Activated CD4-positive, alpha-beta T cell treated with anti-CD3 and anti-CD28 coated beads for 24 hours (primary cell): ENCODE data around the gene PSMD9.
"Not testable (repeated sequence)": the region's sequence is repeated elsewhere in the genome, so short reads cannot be mapped to it uniquely, and the experiment has no call there.

Experiments used
- DNase-seq, 2 donors: peaks; one replicate each; pipeline ENCODE4 v3.0.0-alpha.2; 2020; ENCODE audit warnings: low read depth in 2 of 2

The PSMD9 gene

DNA sequence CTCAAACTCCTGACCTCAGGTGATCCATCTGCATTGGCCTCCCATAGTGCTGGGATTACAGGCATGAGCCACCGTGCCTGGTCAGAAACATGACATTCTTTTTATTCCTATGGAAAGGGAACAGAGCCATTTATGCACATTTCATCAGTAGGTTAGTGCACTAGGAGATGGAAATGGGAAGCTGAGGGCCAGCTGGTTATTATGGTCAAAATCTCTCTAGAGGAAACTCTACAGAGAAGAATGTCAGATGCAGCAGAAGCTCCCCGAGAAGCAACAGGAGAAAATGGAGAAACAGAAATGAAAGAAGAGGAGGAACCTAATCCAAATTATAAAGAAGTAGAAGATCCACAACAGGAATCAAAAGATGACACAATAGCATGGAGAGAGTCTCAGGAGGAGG is 32.5 kb downstream of the PSMD9 start:
- no peak for DNase-seq

DNA sequence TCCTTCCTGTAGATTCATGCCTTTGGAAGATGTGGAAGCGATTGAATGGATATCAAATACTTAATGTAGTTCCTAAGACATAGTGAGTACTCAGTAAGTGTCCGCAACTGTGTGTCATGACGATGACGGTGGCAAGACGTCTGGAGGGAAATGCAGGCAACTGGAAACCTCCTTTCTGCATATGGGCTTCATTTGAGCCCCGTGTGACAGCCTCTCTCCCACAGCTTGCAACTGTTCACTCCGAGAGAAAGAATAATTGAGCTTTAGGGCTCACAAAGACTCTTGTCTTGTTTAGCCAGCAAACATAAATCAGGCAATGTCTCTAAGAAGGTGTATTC is 36.7 kb downstream of the PSMD9 start:
- no peak for DNase-seq

DNA sequence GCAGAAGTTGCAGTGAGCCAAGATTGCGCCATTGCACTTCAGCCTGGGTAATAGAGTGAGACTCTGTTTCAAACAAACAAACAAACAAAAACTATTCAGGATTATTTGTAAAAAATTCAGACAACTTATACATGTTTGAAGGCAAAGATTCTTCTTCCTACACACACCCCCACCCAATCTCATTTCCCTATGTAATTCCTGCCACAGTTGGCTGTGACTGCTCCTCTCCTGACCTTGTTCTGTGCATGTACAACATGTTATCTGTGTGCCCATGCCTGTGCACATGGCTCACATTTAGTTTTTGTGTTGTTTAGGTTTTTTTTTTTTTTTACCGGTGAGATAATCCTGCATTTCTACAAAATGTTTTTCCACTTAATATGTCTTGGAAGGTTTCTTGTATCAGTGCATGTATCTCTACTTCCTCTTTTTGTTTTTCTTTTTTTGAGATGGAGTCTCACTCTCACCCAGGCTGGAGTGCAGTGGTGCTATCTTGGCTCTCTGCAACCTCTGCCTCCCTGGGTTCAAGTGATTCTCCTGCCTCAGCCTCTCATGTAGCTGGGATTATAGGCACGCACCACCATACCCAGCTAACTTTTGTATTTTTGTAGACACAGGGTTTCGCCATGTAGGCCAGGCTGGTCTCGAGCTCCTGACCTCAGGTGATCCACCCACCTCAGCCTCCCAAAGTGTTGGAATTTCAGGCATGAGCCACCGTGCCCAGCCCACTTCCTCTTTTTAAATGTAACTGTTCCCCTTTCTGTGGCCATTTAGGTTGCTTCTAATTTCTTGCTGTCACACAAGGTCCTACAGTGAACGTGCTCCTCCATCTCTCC is 38.5 kb downstream of the PSMD9 start:
- DNase-seq: no peak

DNA sequence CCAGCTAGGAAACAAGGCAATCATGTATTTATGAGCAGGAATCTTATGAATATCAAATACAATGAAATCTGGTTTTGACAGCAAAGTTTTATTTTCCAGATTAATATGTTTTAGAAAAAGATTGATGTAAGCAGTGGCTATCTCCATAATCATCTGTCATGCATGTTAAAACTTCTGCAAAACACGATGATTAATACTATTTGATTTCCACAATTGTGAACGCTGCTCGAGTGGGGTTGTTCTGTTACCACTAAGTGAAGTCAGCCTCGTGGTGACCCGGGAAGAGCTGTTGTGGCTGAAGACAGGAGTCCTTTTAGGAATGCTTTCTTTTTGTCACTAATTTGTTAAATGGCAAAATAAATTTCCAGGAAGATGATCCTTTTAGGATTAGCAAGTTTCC is 39.2 kb downstream of the PSMD9 start:
- no peak for DNase-seq

DNA sequence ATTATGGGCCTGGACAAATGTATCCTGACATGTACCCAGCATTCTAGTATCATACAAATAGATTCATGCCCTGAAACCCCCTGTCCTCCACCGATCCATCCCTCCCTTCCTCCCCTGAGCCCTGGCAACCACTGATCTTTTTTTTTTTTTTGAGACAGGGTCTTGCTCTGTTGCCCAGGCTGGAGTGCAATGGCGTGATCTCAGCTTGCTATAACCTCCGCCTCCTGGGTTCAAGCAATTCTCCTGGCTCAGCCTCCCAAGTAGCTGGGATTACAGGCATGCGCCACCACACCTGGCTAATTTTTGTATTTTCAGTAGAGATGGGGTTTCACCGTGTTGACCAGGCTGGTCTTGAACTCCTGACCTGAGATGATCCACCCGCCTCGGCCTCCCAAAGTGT is 41.0 kb downstream of the PSMD9 start:
- not testable (repeated sequence) for DNase-seq

DNA sequence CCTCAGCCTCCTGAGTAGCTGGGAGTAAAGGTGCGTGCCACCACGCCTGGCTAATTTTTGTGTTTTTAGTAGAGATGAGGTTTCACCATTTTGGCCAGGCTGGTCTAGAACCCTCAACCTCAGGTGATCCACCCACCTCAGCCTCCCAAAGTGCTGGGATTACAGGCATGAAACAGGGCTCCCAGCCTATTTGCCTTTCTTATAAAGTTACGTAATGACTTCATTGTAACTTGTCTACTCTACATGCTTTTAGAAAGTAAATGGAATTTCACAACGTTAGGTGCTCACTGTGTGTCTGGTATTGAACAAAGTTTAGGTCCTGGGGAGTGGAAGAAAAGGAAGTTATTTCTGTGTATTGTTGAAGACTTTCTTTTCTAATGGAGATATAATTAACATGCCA is 42.3 kb downstream of the PSMD9 start:
- DNase-seq: no peak

DNA sequence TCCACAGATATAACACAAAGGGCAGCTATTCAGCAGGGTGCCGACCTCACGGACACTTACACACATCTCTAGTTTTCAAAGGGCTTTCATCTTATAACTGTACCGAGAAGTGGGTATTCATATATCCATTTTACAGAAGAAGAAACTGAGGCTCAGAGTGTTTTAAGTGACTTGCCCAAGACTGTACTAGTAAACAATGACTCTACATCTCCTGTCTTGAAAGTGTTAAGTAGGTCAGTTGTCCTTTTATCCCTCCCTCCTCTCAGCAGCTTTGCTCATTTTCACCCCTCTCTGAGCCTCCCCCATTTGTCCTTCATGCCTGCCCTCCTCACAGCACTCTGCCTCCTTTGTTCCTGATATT is 43.6 kb downstream of the PSMD9 start:
- no peak for DNase-seq

DNA sequence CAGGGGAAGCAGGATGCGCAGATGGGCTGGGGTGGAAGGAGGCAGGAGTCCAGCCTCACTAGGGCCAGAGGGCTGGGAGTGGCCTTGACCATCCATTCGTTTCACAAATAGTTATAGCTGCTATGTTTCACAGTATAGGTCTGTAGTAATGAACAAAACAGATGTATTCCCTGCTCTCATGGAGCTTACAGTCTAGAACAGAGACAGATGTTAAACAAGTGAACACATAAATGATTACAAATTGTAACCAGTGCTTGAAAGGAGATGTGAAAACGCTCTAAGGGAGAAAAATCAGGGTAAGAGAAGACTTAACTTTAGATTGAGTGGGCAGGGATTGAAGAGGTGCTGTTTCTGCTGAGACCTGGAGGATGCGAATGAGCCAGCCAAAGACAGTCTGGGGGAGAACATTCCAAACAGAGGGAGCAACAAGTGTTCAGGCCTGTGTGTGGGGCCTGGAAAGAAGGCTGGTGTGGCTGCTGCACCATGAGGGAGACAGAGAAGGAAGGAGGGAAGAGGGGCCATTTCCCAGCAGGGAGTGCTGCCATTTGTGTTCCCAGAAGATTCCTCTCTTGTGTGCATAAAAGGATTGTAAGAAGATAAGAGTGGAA is 44.4 kb downstream of the PSMD9 start:
- DNase-seq: no peak

DNA sequence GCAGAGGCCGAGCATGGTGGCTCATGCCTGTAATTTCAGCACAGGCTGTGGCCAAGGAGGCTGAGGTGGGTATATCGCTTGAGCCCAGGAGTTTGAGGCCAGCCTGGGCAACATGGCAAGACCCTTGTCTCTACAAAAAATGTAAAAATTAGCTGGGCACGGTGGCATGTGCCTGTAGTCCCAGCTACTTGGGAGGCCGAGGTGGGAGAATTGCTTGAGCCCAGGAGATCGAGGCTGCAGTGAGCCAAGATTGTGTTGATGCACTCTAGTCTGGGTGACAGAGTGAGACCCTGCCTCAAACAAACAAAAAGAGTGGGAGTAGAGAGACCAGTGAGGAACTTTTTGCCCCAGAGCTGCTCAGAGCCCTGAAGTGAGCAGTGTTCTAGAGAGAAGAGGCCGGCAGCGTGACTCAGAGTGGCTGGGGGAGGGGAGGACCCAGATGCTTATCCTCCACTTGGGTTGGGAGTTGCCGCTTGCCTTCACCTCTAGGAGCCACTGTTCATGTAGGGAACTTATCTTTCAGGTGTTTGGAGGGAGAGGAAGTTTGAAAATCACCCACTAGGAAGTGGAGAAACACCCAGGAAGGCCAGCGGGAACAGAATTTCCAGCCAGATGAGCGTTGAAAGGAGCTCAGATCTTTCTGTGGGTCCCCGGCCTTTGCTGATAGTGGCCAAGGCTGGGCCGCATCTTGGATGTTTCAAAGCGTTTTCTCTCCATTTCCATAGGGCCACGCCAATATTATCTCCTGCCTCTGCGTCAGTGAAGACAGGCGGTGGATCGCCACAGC is 45.1 kb downstream of the PSMD9 start:
- DNase-seq: no peak

DNA sequence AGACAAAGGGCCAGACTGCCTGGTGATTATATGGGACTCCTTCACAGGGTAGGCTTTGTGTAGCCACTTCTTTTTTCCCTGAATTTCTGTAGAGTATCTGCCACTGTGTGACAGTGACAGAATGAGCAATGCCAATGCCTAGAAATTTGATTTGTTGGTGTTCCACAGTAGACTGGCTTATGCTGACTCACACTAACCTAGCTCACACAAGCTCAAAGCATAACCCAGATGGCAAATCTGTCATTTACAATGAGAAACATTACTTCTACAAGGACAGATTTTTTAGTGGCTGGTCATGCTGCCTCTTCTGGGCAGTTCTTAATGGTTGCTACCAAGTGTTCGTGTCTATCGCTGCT is 45.7 kb downstream of the PSMD9 start:
- DNase-seq: no peak

DNA sequence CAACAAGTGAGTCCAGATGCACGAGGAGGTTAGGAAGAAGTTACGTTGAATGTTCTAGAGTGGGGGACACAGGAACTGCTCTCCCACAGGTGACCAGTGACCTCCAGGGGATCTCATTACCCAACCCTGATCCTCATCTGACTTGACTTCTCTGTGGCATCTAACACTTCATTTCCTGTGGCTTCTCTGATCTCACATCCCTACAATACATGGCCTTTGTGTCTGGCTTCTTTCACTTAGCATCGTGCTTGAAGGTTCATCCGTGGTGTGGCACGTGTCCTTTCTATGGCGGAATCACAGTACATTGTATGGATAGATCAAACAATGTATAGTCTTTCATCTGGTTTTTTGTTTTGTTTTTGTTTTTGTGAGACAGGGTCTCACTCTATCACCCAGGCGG is 49.1 kb downstream of the PSMD9 start:
- no peak for DNase-seq

DNA sequence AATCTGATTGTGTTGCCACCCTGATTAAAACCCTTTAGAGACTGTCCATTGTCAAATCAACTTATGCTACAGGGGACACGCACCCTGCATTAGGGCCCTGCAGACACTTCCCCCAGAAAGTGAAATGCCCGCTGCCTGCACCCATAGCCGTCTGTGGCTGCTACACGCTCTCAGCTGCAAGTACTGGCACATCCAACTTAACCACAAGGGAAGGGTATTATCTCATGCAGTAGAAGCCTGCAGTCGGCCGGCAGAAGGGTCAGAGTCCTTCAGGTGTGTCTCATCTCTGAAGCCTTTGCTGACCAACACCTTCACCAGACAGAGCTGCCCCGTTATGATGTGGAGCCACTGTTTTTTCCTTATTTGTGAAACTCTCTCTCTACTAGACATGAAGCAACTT is 50.6 kb downstream of the PSMD9 start:
- DNase-seq: no peak

DNA sequence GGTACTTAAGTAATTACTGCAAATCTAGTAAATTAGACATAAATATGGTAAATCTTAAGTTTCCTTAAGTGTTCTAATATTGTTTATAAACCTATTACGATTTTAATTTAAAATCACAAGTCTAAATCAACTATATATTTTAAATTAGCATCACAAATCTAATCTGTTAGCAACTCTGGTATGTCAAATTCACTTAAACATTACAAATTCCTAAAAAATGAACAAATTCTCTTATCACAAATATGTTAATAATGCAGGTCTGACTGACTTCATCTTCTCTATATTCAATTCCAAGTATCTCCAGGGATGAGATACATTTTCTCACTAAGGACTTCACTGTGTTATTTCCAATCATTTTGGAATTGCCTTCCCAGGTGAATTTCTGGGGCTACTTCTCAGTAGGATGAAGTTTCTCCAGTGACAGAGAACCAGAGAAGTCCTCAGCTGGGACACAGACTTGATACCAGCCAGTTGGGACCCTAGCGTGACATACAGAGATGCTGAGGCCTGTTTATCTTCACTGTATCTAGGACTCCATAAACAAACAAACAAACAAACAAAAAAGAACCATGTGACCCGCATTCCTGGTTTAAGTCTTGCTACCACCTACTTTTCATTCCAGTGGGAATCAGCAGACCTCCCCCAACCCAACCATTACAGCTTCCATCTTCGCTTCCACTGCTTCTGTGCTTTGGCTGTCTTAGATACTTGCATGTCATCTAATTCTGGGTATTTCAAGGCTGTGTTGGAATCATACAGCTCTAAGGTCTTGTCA is 51.6 kb downstream of the PSMD9 start:
- DNase-seq: no peak

DNA sequence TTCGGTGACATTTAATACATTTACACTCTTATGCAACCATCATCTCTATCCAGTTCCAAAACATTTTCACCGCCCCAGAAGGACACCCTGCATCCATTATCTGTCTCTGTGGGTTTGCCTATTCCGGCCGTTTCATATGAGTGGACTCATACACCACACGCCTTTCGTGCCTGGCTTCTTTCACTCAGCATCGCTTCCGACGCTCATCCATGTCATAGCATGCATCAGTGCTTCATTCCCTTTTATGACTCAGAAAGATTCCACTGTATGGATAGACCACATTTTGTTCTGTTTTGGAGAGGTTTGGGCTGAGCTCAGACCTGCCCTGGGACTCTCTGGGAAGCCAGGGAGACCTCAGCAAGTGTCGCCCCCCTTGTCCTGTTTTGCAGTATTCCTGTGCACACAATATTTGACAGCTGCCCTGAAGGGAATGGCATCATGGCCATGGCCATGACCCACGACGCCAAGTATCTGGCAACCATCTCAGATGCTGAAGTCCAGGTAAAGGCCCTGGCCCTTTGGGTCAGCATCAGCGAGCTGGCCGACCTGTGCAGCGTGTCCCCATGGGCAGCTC is 53.6 kb downstream of the PSMD9 start:
- no peak for DNase-seq

DNA sequence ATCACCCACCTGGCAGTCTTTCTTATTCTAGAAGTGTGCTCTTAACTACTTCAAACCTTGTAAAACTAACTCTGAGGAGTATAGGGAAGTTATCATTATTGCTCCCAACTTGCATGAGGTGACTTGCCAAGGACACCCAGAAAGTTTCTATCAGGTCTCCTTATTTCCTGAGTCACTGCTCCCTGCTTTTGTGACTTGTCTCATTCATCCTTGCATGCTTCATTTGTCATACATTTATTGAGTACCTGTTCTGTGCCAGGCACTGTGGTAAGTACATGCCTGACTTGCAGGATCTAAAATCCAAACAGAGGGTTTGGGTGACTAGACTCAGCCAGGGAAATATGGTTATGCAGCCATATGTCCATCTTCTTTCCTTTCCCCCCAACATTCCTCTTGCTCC is 55.3 kb downstream of the PSMD9 start:
- DNase-seq: no peak

DNA sequence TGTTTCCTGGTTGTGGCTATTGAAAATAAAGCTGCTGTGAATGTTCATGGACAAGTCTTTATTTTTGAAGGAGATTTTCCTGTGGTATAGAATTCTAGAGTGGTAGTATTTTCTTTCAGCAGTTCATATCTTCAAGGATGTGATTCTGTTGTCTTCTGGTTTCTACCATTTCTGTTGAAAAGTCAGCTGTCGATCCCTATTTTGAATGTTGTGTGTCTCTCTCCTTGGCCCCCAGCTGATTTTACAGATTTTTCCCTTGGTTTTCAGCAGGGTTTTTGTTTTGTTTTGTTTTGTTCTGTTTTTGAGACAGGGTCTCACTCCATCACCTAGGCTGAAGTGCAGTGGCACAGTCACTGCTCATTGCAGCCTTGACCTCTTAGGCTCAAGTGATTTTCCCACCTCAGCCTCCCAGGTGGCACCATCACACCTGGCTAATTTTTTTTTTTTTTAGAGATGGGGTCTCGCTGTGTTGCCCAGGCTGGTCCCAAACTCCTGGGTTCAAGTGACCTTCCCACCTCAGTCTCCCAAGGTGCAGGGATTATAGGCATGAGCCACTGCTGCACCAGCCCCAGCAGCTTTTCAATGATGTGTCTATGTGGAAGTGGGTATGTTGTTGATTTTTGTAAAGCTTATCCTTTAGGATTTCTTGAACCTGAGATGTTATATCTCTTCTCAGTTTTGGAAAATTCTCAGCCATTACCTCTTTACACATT is 57.9 kb downstream of the PSMD9 start:
- no peak for DNase-seq

DNA sequence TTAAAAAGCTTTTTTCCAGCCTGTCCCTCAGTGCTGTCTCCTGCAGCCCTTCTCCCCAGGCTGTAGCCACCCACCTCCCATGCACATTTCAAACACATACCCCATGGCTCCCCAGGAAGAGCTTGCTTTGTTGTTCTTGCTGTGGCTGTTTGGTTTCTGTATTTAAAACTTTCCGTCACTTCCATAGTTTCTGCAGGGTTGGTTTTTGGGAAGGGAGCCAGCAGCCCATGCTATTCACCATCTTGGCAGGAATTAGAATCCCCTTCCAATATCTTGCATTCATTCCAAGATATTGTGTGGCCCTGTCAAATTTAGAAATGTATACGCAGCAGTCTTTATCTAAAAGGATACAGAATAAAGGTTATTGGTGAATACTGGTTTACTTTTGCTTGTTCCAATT is 59.4 kb downstream of the PSMD9 start:
- DNase-seq: no peak

DNA sequence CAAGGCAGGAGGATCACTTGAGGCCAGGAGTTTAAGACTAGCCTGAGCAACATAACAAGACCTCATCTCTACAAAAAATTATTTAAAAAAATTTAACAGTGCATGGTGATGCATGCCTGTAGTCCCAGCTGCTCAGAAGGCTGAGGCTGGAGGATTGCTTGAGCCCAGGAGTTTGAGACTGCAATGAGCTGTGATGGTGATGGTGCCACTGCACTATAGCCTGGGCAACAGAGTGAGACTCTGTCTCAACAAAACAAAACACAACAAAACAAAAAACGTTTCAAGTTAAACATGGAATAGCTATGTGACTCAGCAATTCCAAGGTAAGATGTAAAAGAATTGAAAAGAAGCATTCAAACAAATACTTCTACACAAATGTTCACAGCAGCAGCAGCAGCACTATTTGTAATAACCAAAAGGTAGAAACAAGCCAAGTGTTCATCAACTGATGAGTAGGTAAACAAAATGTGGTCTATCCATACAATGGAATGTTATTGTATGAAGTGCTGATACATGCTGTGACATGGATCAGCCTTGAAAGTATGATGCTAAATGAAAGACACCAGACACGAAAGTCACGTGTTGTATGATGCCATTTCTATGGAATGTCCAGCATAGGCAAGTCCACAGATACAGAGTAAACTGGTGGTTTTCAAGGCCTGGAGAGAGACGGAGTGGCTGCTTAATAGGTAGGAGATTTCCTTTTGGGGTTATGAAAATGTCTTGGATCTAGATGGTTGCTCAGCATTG is 61.2 kb downstream of the PSMD9 start:
- DNase-seq: no peak

DNA sequence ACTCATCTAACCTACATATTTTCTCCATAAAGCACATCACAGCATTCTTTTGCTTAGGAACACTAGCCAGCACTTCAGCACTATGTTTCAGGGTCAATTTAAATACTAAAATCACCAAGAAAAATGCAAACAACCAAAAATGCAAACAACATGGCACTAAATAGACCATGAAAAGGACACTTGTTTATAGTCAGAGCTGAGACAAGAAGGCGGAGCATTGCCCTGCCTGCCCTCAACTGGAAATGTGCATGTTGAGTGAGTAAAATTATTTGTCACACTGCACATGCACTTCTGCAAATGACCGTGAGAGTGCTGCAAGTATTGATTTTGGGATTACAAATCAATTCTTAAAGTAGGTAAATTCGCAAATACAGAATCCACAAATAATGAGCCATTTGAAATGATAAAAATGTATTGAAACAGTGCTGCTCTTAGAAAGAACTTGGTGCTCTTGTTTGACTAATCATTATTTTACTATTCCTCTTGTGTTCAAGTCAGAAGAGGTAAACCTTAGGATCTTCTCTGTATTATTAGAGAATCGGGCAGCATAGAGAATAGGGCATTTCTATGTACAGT is 64.6 kb downstream of the PSMD9 start:
- no peak for DNase-seq

DNA sequence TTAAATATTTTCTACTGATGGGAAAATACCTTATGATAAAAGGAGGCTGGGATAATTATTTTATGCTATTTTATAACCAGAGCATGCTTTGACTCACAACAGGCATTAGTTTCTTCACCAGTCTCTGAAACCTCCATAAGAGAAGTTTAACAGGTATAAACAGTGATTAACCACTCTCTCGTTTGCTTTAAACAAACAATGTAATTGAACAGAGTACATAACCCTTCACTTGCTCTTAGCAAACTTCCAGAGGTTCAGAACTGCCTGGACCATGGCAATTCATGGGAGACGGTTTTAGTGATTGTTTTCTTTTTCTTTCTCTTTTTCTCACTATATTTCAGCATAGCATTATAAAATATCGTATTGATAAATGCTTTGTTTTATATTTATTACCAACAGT is 65.1 kb downstream of the PSMD9 start:
- no peak for DNase-seq
